ENCODE data around the gene OTOP1.
"Not testable (repeated sequence)": the region's sequence is repeated elsewhere in the genome, so short reads cannot be mapped to it uniquely, and the experiment has no call there.

Gene OTOP1

GRCh38 chr4:4227510-4228355 is 1.0 kb upstream of the OTOP1 start:
- no peak for DNase-seq

- DNase-seq, result no peak
Measured at GRCh38 chr4:4225915-4226605, 669 bp downstream of the OTOP1 start.

- DNase-seq, result no peak
Measured at GRCh38 chr4:4217113-4217512, 9.6 kb downstream of the OTOP1 start.

- no peak for DNase-seq
Measured at GRCh38 chr4:4216648-4217047, 10.1 kb downstream of the OTOP1 start.

- DNase-seq, result not testable (repeated sequence)
Measured at GRCh38 chr4:4213674-4214073, 13.1 kb downstream of the OTOP1 start.

GRCh38 chr4:4206204-4206603 is 20.5 kb downstream of the OTOP1 start:
- DNase-seq, result no peak

GRCh38 chr4:4204401-4204745 is 22.4 kb downstream of the OTOP1 start:
- DNase-seq, result no peak

- no peak for DNase-seq
Measured at GRCh38 chr4:4203688-4204400, 22.9 kb downstream of the OTOP1 start.

GRCh38 chr4:4202510-4202909 is 24.2 kb downstream of the OTOP1 start:
- DNase-seq, result no peak

GRCh38 chr4:4200624-4201023 is 26.1 kb downstream of the OTOP1 start:
- no peak for DNase-seq

- no peak for DNase-seq
Measured at GRCh38 chr4:4195354-4195753, 31.4 kb downstream of the OTOP1 start.

GRCh38 chr4:4188557-4188956 is 38.2 kb downstream of the OTOP1 start:
- DNase-seq, result not testable (repeated sequence)

GRCh38 chr4:4185528-4185927 is 41.2 kb downstream of the OTOP1 start:
- DNase-seq, result no peak

GRCh38 chr4:4182835-4183568 is 43.7 kb downstream of the OTOP1 start:
- no peak for DNase-seq

- no peak for DNase-seq
Measured at GRCh38 chr4:4170596-4171150, 56.1 kb downstream of the OTOP1 start.

- DNase-seq, result not testable (repeated sequence)
Measured at GRCh38 chr4:4167981-4168780, 58.5 kb downstream of the OTOP1 start.

GRCh38 chr4:4166986-4167385 is 59.7 kb downstream of the OTOP1 start:
- DNase-seq, result not testable (repeated sequence)

GRCh38 chr4:4165701-4166392 is 60.9 kb downstream of the OTOP1 start:
- DNase-seq, result not testable (repeated sequence)

- DNase-seq, result not testable (repeated sequence)
Measured at GRCh38 chr4:4164532-4165173, 62.1 kb downstream of the OTOP1 start.

- not testable (repeated sequence) for DNase-seq
Measured at GRCh38 chr4:4162186-4162585, 64.5 kb downstream of the OTOP1 start.
